ENCODE data around the gene FAM50B.

DNA sequence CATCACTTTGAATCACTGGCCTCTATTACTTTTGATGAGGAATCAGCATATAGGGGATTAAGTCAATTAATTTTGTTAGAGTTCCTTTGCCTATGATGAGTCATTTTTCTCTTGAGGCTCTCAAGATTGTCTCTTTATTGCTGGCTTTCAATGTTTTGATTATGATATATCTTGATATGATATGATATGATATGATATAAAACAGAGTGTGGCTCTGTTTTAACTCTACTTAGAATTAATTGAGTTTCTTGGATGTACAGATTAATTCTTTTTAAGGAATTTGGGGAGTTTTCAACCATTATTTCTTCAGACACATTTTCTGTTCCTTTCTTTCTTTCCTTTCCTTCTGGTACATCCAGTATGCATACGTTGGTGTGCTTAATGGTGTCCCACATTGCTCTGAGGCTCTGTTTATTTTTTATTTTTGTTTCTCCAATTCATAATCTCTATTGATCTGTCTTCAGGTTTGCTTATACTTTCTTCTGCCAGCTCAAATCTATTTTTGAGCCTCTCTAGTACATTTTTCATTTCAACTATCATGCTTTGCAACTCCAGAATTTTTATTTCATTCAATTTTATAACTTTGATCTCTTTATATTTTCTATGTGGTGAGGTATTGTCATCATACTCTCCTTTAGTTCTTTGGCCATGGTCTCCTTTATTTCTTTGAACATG is 10.8 kb downstream of the FAM50B start:
- TF ChIP-seq, protein P1, sequence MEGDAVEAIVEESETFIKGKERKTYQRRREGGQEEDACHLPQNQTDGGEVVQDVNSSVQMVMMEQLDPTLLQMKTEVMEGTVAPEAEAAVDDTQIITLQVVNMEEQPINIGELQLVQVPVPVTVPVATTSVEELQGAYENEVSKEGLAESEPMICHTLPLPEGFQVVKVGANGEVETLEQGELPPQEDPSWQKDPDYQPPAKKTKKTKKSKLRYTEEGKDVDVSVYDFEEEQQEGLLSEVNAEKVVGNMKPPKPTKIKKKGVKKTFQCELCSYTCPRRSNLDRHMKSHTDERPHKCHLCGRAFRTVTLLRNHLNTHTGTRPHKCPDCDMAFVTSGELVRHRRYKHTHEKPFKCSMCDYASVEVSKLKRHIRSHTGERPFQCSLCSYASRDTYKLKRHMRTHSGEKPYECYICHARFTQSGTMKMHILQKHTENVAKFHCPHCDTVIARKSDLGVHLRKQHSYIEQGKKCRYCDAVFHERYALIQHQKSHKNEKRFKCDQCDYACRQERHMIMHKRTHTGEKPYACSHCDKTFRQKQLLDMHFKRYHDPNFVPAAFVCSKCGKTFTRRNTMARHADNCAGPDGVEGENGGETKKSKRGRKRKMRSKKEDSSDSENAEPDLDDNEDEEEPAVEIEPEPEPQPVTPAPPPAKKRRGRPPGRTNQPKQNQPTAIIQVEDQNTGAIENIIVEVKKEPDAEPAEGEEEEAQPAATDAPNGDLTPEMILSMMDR (IDR thresholded peaks at IDR 0.05; ENCODE audit: low read depth, low read length, poor library complexity, severe bottlenecking): no peak
- TF ChIP-seq EZH2phosphoT487 (IDR thresholded peaks at IDR 0.05; ENCODE audit: borderline replicate concordance, low read length): no peak
